HEK293 (cell line): ENCODE measurements around the gene HOXB7.

Source experiments
- BCL11A ChIP-seq: fragments of 450-650 bp; formaldehyde crosslinking; IDR thresholded peaks from 2 replicates; pipeline ENCODE4 v1.5.1; 2016; ENCODE audit warnings: low read depth, missing biosample characterization, missing genetic modification characterization
- BCL11B ChIP-seq: fragments of 450-650 bp; formaldehyde crosslinking; IDR thresholded peaks from 2 replicates; pipeline ENCODE4 v1.5.1; 2016; ENCODE audit warnings: low read depth, missing biosample characterization, missing genetic modification characterization
- GLI2 ChIP-seq: fragments of 450-650 bp; formaldehyde crosslinking; IDR thresholded peaks from 2 replicates; pipeline ENCODE4; 2017; ENCODE audit warnings: missing biosample characterization, missing genetic modification characterization, low read depth, borderline replicate concordance
- HOXA7 ChIP-seq: sonication (generic); formaldehyde crosslinking; IDR thresholded peaks from 2 replicates; pipeline ENCODE4 v1.8.1; 2022; ENCODE audit warnings: missing genetic modification reagents, borderline replicate concordance
- IKZF3 ChIP-seq: fragments of 450-650 bp; IDR thresholded peaks from 2 replicates; pipeline ENCODE4 v1.5.0; 2018; ENCODE audit warnings: missing biosample characterization, mild to moderate bottlenecking, missing genetic modification characterization, moderate library complexity
- MZF1 ChIP-seq: fragments of 450-650 bp; formaldehyde crosslinking; IDR thresholded peaks from 2 replicates; pipeline ENCODE4 v1.5.1; 2017; ENCODE audit warnings: missing biosample characterization, missing genetic modification characterization, borderline replicate concordance
- TRIM28 ChIP-seq: IDR thresholded peaks from 2 replicates; pipeline ENCODE4 v1.6.1; 2011; ENCODE audit warnings: low read length, control low read depth, borderline replicate concordance
- YY1 ChIP-seq: fragments of 450-650 bp; formaldehyde crosslinking; IDR thresholded peaks from 2 replicates; pipeline ENCODE4 v1.5.1; 2018; ENCODE audit warnings: missing biosample characterization, missing genetic modification characterization
- ZBTB1 ChIP-seq: fragments of 450-650 bp; formaldehyde crosslinking; IDR thresholded peaks from 2 replicates; pipeline ENCODE4 v1.5.1; 2016; ENCODE audit warnings: missing biosample characterization, missing genetic modification characterization
- ZFHX2 ChIP-seq: fragments of 450-650 bp; formaldehyde crosslinking; conservative IDR thresholded peaks from 2 replicates; pipeline ENCODE4 v1.5.1; 2016; ENCODE audit warnings: missing biosample characterization, missing genetic modification characterization
- ZFP37 ChIP-seq: fragments of 450-650 bp; formaldehyde crosslinking; IDR thresholded peaks from 2 replicates; pipeline ENCODE4 v1.5.1; 2016; ENCODE audit warnings: missing biosample characterization, missing genetic modification characterization
- ZNF112 ChIP-seq: fragments of 450-650 bp; formaldehyde crosslinking; IDR thresholded peaks from 2 replicates; pipeline ENCODE4 v1.5.0; 2017; ENCODE audit warnings: missing biosample characterization, missing genetic modification characterization
- ZNF121 ChIP-seq: fragments of 450-650 bp; formaldehyde crosslinking; IDR thresholded peaks from 2 replicates; pipeline ENCODE4 v1.5.1; 2016; ENCODE audit warnings: missing biosample characterization, missing genetic modification characterization
- ZNF174 ChIP-seq: fragments of 450-650 bp; formaldehyde crosslinking; IDR thresholded peaks from 2 replicates; pipeline ENCODE4 v1.5.0; 2017; ENCODE audit warnings: missing biosample characterization, mild to moderate bottlenecking, missing genetic modification characterization
- ZNF19 ChIP-seq: fragments of 450-650 bp; formaldehyde crosslinking; IDR thresholded peaks from 2 replicates; pipeline ENCODE4; 2016; ENCODE audit warnings: missing biosample characterization, missing genetic modification characterization, low read depth
- ZNF211 ChIP-seq: fragments of 450-650 bp; formaldehyde crosslinking; IDR thresholded peaks from 2 replicates; pipeline ENCODE4 v1.5.1; 2016; ENCODE audit warnings: low read depth, missing biosample characterization, missing genetic modification characterization
- ZNF223 ChIP-seq: fragments of 450-650 bp; formaldehyde crosslinking; IDR thresholded peaks from 2 replicates; pipeline ENCODE4 v1.5.1; 2016; ENCODE audit warnings: missing biosample characterization, missing genetic modification characterization
- ZNF324 ChIP-seq: fragments of 450-650 bp; formaldehyde crosslinking; IDR thresholded peaks from 2 replicates; pipeline ENCODE4 v1.5.1; 2016; ENCODE audit warnings: missing biosample characterization, missing genetic modification characterization
- ZNF341 ChIP-seq: fragments of 450-650 bp; formaldehyde crosslinking; IDR thresholded peaks from 2 replicates; pipeline ENCODE4; 2016; ENCODE audit warnings: low read depth, missing biosample characterization, missing genetic modification characterization
- ZNF37A ChIP-seq: fragments of 450-650 bp; IDR thresholded peaks from 2 replicates; pipeline ENCODE4 v1.5.1; 2018; ENCODE audit warnings: missing biosample characterization, missing genetic modification characterization
- ZNF514 ChIP-seq: fragments of 450-650 bp; formaldehyde crosslinking; IDR thresholded peaks from 2 replicates; pipeline ENCODE4 v1.5.1; 2016; ENCODE audit warnings: missing biosample characterization, missing genetic modification characterization
- ZNF548 ChIP-seq: fragments of 450-650 bp; formaldehyde crosslinking; IDR thresholded peaks from 2 replicates; pipeline ENCODE4 v1.5.1; 2016; ENCODE audit warnings: missing biosample characterization, missing genetic modification characterization
- ZNF561 ChIP-seq: fragments of 450-650 bp; IDR thresholded peaks from 2 replicates; pipeline ENCODE4 v1.5.1; 2018; ENCODE audit warnings: missing biosample characterization, missing genetic modification characterization, borderline replicate concordance
- ZNF664 ChIP-seq: fragments of 450-650 bp; formaldehyde crosslinking; IDR thresholded peaks from 2 replicates; pipeline ENCODE4 v1.5.1; 2016; ENCODE audit warnings: missing biosample characterization, missing genetic modification characterization
- ZNF791 ChIP-seq: fragments of 450-650 bp; formaldehyde crosslinking; IDR thresholded peaks from 2 replicates; pipeline ENCODE4 v1.5.1; 2016; ENCODE audit warnings: missing biosample characterization, missing genetic modification characterization
- ZNF792 ChIP-seq: fragments of 450-650 bp; formaldehyde crosslinking; IDR thresholded peaks from 2 replicates; pipeline ENCODE4 v1.5.1; 2016; ENCODE audit warnings: missing biosample characterization, missing genetic modification characterization
- ZXDB ChIP-seq: fragments of 450-650 bp; formaldehyde crosslinking; IDR thresholded peaks from 2 replicates; pipeline ENCODE4 v1.5.1; 2016; ENCODE audit warnings: missing biosample characterization, missing genetic modification characterization
- TF ChIP-seq, protein P1 (sequence below): fragments of 450-650 bp; IDR thresholded peaks from 2 replicates; pipeline ENCODE4 v1.5.1; 2018; ENCODE audit warnings: missing biosample characterization, missing genetic modification characterization
- TF ChIP-seq, protein P2 (sequence below): fragments of 450-650 bp; formaldehyde crosslinking; IDR thresholded peaks from 2 replicates; pipeline ENCODE4 v1.5.1; 2016; ENCODE audit warnings: missing biosample characterization, missing genetic modification characterization
- TF ChIP-seq, protein P3 (sequence below): fragments of 450-650 bp; formaldehyde crosslinking; IDR thresholded peaks from 2 replicates; pipeline ENCODE4 v1.5.1; 2016; ENCODE audit warnings: missing biosample characterization, missing genetic modification characterization
- TF ChIP-seq, protein P4 (sequence below): fragments of 450-650 bp; formaldehyde crosslinking; IDR thresholded peaks from 2 replicates; pipeline ENCODE4 v1.5.1; 2016; ENCODE audit warnings: missing biosample characterization, missing genetic modification characterization

The HOXB7 gene

DNA sequence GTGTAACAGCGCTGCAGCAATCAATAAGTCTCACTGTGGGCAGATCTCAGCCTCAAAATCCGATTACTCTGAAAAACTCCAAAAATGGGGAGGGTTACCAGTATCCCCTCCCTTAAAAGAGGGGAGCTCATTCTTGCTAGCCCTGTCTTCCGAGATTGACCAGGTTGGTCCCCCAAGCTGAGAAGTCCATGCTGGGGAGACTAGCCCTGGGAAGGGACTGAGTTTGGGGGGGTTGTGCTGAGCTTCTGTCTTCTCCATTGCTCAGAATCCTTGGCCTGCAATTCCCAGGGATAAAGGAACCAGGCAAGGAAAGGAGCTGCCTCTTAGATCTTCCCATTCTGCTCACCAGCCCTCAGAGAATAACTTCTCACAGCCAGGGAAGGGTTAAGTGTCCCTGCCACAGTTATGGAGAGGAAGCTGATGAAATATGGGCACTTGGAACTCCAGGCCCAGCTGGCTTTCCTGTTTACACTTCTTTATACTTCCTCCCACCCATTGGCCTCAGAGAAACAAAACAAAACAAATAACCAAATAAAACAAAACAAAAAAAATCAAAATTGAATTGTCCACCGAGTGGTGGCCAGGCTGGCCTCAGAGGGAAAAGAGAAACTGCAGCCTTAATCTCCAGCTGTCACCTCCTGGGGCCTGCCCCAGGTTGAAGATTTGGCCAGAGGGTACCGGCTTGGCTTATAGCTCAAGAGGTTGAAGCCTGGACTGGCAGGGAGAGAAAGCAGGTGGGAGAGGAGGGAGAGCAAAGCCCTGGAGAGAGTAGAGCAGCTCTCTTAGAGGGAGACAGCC lies 23.3 kb downstream of the HOXB7 start (continued):
- no peak for TF ChIP-seq ZNF548 (tag by site-specific recombination)
- no peak for TF ChIP-seq ZNF174 (tag by site-specific recombination)
- TF ChIP-seq ZNF112 (tag by site-specific recombination) = no peak
- TF ChIP-seq ZFHX2 = peak; percentile 51
- peak; percentile 97 for TF ChIP-seq IKZF3 (tag by site-specific recombination)
- TF ChIP-seq, protein P1, sequence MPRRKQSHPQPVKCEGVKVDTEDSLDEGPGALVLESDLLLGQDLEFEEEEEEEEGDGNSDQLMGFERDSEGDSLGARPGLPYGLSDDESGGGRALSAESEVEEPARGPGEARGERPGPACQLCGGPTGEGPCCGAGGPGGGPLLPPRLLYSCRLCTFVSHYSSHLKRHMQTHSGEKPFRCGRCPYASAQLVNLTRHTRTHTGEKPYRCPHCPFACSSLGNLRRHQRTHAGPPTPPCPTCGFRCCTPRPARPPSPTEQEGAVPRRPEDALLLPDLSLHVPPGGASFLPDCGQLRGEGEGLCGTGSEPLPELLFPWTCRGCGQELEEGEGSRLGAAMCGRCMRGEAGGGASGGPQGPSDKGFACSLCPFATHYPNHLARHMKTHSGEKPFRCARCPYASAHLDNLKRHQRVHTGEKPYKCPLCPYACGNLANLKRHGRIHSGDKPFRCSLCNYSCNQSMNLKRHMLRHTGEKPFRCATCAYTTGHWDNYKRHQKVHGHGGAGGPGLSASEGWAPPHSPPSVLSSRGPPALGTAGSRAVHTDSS = peak; percentile 67
- no peak for TF ChIP-seq ZNF211 (tag by site-specific recombination)
- TF ChIP-seq BCL11A (tag by site-specific recombination) = no peak
- no peak for TF ChIP-seq YY1
- TF ChIP-seq ZNF514 (tag by site-specific recombination) = no peak
- TF ChIP-seq BCL11B = no peak
- 0 out of 2 replicates have a peak, but pooled peaks have one; percentile 4 for TF ChIP-seq ZNF664
- TF ChIP-seq ZNF341 = peak; percentile 50
- TF ChIP-seq, protein P2, sequence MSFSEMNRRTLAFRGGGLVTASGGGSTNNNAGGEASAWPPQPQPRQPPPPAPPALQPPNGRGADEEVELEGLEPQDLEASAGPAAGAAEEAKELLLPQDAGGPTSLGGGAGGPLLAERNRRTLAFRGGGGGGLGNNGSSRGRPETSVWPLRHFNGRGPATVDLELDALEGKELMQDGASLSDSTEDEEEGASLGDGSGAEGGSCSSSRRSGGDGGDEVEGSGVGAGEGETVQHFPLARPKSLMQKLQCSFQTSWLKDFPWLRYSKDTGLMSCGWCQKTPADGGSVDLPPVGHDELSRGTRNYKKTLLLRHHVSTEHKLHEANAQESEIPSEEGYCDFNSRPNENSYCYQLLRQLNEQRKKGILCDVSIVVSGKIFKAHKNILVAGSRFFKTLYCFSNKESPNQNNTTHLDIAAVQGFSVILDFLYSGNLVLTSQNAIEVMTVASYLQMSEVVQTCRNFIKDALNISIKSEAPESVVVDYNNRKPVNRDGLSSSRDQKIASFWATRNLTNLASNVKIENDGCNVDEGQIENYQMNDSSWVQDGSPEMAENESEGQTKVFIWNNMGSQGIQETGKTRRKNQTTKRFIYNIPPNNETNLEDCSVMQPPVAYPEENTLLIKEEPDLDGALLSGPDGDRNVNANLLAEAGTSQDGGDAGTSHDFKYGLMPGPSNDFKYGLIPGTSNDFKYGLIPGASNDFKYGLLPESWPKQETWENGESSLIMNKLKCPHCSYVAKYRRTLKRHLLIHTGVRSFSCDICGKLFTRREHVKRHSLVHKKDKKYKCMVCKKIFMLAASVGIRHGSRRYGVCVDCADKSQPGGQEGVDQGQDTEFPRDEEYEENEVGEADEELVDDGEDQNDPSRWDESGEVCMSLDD = no peak
- no peak for TF ChIP-seq ZBTB1 (tag by site-specific recombination)
- TF ChIP-seq, protein P3, sequence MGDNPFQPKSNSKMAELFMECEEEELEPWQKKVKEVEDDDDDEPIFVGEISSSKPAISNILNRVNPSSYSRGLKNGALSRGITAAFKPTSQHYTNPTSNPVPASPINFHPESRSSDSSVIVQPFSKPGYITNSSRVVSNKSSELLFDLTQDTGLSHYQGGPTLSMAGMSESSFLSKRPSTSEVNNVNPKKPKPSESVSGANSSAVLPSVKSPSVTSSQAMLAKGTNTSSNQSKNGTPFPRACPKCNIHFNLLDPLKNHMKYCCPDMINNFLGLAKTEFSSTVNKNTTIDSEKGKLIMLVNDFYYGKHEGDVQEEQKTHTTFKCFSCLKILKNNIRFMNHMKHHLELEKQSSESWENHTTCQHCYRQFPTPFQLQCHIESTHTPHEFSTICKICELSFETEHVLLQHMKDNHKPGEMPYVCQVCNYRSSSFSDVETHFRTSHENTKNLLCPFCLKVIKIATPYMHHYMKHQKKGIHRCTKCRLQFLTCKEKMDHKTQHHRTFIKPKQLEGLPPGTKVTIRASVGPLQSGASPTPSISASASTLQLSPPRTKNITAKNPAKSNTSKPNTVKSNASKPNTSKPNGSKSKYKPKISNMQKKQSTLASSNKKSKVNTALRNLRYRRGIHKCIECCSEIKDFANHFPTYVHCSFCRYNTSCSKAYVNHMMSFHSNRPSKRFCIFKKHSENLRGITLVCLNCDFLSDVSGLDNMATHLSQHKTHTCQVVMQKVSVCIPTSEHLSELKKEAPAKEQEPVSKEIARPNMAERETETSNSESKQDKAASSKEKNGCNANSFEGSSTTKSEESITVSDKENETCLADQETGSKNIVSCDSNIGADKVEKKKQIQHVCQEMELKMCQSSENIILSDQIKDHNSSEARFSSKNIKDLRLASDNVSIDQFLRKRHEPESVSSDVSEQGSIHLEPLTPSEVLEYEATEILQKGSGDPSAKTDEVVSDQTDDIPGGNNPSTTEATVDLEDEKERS (tag by site-specific recombination) = no peak
- TF ChIP-seq HOXA7 (CRISPR knock-in tag) = no peak
- TF ChIP-seq ZNF121 = no peak
- TF ChIP-seq, protein P4, sequence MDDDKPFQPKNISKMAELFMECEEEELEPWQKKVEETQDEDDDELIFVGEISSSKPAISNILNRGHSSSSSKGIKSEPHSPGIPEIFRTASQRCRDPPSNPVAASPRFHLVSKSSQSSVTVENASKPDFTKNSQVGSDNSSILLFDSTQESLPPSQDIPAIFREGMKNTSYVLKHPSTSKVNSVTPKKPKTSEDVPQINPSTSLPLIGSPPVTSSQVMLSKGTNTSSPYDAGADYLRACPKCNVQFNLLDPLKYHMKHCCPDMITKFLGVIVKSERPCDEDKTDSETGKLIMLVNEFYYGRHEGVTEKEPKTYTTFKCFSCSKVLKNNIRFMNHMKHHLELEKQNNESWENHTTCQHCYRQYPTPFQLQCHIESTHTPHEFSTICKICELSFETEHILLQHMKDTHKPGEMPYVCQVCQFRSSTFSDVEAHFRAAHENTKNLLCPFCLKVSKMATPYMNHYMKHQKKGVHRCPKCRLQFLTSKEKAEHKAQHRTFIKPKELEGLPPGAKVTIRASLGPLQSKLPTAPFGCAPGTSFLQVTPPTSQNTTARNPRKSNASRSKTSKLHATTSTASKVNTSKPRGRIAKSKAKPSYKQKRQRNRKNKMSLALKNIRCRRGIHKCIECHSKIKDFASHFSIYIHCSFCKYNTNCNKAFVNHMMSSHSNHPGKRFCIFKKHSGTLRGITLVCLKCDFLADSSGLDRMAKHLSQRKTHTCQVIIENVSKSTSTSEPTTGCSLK (tag by site-specific recombination) = no peak
- TF ChIP-seq MZF1 (tag by site-specific recombination) = no peak
- no peak for TF ChIP-seq ZNF791 (tag by site-specific recombination)
- peak; percentile 91 for TF ChIP-seq ZXDB (tag by site-specific recombination)
- TF ChIP-seq GLI2 (tag by site-specific recombination) = no peak; the same call in 1 of the 2 replicates
- TF ChIP-seq ZNF19 (tag by site-specific recombination) = no peak
- no peak for TF ChIP-seq ZNF324 (tag by site-specific recombination)
- TF ChIP-seq ZNF561 = peak; percentile 67; the same call in 1 of the 2 replicates
- TF ChIP-seq ZFP37 (tag by site-specific recombination) = no peak
- no peak for TF ChIP-seq ZNF792 (tag by site-specific recombination)
- TF ChIP-seq ZNF37A = no peak
- no peak for TF ChIP-seq TRIM28
- no peak for TF ChIP-seq ZNF223
